CMK (cell line): Measurements from ENCODE around the gene IVD.
A peak's percentile ranks its signal among the peaks of the same experiment; 100 is the strongest.
"Not testable (repeated sequence)": the region's sequence is repeated elsewhere in the genome, so short reads cannot be mapped to it uniquely, and the experiment has no call there.

Source experiments
- DNase-seq: peaks from one replicate; pipeline ENCODE4 v3.0.0-alpha.2; 2010; ENCODE audit warnings: low read depth

IVD gene

DNA sequence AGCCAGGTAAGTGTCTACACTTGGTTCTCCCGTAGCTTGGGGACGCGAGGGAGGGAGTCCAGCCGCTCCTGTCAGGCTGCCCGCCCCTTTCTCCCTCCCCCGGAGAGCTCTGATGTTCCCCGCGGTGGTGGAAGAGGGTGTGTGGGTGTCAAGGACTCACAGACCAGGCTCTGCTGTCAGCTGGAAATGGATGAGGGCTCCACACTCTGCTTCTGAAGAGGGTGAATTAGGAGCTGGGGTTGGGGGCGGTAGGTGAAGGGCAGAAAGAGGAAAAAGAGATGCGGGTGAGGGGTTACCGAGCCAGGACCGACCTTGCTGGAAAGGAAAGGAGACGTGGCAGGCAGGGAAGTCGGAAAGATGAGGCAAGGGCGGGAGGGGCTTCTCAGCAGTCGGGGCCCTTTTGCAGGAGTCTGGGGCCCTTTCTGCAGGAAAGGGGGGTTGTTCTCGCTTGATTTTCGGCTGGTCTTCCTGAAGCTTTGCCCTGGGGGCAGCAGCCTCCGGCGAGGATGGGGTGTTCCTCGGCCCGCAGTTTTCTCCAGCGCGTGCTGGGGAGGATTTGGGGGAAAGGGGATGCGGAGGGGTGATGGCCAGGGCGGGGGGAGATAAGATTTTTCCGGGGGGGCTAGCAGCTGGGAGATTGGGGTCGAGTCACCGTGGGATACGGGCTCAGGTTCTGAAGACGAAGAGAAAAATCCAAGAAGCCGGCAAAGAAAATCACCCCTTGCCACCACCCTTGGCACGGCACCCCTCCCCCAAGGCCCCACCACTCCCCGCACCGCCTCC is 34.6 kb downstream of the IVD start:
- DNase-seq: no peak

DNA sequence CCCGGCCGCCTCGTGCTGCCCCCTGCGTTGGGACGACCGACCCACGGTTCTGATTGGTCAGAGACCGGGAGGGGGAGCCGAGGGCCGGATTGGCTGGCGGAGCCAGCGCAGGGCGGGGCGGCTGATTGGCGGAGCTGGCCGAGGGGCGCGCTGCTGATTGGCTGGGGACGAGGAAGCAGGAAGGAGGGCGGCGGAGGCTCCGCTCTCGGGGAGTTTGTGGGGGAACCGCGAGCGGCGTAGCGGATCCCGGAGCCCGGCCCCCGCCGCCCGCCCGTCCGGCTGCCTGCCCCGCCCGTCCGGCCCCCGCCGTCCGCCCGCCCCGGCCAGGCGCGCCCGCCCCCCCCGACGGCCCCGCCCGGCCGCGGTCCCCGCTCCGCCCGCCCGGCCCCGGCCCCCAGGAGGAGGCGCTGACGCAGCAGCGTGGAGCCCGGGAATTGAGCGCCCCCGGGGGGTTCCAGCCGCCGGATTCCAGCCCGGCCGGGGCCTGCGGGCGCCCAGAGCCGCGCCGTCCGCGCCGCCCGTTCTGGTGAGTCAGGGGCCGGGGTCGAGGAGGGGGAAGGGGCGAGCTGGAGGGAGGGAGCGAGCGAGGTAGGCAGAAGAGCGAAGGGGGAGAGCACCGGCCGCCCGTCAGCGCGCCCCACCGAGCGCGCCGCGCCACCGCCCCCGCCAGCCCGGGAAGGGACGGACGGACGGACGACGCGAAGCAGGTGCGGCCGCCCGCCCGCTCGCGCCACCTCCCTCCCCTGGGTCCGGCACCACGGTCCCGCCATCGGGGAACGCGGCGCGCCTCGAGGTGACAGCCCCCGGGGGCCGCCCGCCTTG is 35.4 kb downstream of the IVD start, which contains the start of gene BAHD1:
Gene BAHD1 (plus strand): TSS at position 211 of the 822 bp plus-strand sequence. CDS start 17,512 bp downstream, outside the sequence.
- peak; percentile 87 for DNase-seq

DNA sequence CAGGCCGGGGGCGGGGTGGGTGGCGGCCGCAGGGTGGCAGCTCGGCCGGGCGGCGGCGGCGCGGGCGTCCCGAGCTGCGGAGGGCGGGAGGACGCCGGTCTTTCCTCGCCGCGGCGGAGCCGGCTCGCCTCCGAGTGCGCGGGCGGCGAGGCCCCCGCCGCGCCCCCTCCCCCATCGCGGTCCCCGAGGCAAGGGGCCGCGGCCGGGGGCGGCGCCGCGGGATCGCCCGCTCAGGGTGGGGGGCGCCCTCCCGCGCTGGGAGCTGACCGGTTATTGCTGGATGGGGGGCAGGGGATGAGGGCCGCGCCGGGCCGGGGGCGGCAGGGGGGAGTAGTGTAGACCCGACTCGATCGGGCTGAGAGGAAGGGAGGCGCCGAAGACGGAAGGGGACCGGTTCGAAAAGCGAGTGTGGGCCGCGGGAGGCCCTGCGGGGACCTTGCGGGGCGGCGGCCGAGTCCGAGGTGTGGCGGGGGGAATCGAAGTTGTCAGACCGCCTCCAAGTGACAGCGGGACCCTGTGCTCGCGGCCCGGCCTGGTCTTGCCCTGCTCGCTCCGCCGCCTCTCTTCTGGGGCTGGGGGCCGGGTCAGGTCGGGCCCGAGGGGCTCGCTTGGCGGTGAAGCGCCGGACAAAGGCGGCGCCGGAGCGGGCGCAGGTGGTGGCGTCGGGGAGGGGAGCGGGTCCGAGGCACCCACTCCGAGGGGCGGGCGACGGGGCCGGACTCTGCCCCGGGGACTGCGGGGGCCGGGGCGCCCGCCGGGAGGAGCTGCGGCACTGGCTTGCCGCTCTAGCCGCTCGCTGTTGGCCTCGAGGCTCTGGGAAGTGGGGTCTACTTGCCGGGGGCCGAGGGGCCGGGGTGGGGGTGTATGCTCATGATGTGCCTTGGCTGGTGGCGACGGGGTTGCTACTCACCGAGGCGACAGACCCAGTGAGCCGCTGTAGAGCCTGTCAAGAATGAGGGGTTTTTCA is 36.3 kb downstream of the IVD start:
- DNase-seq: no peak

DNA sequence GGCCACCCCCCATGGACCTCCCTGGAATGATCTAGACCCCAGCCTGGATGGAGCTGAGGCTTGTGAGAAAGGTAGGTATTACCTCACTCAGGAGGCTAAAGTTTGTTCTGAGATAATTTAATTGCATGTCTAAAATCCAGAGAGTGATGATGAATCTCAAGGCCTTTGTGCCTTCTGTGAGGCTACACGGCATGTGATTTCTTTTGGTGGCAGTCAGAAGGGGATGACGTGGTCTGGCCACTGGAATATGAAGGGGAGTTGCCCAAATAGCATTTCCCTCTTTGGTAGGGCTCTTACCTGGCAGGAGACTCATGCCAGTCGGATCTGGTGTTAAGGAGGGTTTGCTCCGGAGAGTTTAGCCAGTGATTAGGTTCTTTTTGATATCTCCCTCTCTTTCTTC is 37.7 kb downstream of the IVD start:
- no peak for DNase-seq

DNA sequence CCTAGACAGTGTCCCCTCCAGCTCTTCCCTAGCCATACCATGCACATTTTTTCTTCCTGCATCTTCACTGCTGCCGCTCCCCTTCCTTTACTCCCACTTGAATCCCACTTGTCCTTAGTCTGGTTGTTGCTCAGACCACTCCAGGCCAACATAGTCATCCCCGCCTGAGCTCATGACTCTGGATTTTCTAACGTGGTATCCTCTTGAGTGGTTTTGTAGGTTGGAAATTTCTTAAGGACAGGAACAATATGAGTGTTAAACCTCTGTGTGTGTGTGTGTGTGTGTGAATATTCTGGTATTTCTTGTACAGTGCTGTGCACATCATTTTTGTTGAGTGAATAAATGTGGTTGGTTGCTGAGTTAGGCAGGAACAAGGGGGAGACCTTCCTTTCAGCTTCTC is 38.3 kb downstream of the IVD start:
- DNase-seq: no peak

DNA sequence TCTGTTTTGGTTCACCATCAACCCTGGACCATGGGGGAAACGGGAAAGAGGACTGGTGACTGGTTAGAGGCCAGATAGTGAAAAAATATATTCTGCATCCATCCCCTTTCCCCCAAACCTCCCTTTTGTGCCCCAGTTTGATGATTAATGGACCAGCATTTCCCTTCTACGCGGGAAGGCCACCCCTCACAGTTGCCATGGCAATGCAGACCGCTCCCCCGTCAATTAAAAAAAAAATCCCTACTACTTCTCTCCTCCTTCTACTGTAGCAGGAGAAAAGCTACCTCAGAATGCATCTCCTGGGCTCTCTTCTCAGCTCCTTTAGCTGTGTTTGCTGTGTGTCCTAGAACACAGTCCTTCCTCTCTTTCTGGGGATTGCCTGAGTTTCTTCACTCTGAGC is 39.1 kb downstream of the IVD start:
- DNase-seq: no peak

DNA sequence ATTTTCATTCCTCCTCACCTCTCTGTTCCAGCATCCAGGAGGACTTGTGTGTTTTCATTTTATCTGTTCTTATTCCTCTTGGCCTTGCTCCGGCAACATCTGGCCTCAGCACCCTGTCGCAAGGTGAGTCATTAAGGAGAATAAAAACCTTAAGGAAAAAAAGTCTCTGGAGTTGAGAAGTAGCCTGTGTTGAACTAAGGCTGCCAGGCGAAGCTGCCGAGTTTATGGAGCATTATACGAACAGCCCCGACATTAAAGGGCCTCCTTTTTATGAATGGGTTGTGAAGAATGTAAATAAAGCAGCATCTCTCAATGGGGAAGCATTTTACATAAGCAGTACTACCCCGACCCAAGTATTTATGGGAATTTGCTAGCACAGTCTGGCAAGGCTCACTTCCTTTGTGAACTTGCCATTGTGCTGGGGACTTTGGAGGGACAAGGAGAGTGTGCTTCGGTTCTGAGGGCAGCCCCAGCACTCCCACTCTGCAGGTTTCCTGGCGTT is 39.9 kb downstream of the IVD start:
- no peak for DNase-seq

DNA sequence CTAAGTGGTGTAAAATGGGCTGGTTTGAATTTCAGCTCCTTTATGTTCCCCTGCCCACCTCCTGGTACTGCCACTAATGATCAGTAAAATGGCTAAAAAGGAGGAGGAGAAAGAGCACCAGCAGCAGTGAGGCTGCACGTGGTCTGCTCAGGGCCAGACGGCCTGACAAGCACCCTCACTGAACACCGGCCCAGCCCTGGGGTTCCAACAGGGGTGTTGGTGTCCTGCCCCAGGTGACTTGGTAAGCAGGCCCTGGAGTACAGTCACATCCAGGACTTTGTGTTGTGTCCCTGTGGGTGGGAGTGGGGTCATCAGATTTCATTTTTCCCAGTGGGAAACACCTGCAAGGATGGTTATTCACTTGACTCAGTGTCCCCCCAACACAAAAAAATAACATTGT is 40.5 kb downstream of the IVD start:
- DNase-seq: no peak

DNA sequence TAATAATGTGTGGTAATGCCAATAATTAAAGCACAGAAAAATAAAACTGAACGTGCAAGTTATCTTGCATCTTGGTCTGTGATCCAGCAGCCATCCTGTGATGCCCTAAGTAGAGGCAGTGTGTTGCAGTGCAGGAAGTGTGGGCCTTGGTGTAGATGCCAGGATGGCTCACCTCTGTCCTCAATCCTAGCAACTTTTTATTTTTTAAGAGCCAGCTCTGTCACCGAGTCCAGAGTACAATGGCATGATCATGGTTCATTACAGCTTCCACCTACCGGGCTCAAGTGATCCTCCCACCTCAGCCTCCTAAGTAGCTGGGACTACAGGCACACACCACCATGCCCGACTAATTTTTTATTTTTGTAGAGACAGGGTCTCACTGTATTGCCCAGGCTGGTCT is 42.8 kb downstream of the IVD start:
- no peak for DNase-seq

DNA sequence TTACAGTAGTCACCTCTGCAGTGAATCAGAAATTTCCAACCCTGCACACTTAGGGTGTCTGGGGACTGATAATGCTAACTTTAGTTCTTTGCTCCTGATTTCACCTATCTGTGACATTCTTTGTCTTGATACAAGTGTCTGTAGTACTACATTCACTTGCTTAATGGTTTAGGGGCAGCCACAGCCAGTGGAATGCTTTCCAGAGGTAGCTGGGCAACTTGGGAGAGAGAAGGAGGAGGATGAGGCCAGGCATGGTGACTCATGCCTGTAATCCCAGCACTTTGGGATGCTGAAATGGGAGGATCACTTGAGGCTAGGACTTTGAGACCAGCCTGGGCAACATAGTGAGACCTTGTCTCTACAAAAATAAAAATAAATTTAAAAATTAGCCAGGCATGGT is 43.7 kb downstream of the IVD start:
- DNase-seq: no peak

DNA sequence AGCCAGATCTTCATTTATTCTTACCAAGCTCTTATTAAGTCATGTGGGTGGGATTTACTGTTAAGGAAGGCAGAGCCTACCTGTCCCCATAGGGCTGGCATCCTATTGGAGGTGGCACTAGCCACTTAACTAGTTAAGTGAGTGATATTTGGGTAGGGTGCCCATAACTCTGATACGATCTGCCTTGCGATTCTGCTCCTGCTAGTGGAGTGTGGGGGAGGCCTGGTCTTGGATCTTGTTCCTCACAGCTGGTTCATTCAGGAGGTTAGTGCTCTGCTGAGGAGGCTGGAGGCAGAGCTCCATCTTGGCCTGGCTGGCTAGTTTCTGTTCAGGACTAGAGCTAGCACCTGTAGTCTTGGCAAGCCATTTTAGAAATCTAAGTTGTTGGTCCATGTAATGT is 44.5 kb downstream of the IVD start:
- DNase-seq: no peak

DNA sequence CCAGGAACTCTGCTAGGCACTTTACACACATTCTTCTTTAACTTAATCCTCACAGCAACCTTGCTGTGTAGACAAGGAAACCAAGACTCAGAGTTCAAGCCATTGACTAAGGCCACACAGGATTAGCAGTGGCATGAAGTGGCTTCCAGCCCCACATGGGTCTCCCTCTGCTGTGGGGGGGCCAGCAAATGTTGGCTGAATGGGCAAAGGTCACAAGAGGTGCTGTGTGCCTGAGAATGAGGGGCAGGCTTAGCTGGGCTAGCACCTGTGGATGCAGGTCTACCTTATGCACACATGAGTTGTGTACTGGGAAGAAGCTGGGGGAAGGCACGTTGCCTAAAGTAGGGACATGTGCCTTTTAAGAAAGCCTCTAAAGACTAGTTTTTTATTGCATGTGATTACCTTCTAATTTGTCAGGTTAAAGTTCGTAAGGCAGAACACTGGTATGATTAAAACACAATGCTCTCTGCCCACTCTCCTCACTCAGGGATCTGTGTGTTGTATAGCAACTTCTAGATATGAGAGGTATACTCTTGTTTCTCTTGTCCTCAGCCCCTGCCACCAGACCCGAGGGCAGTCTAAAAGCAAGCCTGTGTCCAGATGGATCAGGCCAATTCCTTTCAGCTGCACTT is 46.0 kb downstream of the IVD start:
- no peak for DNase-seq

DNA sequence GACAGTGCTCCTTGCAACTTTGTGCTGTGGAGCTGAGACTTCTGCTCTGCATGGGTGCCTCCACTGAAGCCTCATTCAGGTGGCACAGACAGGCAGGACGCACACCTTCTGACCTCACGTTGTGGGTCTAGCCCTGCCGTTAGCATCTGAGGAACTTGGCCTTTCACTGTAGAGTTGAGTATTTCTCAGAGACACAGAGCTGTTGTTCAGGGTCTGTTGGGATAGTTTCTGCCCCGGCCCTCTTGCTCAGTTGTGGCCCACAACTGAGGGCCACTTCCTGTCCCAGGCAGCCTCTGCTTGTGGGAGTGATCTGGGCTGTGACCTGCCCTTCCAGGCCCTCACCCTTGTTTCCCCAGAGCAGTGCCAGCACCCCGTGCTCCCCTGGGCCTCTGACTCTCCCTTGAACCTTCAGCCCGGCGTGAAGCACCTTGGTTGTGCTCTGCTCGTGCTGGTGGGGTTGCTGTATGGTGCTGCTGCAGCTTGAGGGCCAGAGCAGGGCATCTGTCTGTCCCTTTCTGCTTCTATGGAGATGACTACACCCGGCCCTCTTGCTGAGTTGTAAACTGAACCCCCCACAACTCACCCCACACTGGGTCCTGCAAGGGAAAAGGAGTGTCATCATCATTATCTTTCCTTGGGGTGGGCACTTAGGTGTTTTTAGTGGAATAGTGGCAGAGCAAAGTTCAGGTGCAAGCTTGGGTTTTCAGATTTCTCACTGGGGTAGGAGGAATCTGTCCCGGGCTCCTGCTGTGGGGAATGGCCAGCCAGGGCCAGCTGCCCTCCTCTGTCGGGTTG is 46.9 kb downstream of the IVD start:
- no peak for DNase-seq

DNA sequence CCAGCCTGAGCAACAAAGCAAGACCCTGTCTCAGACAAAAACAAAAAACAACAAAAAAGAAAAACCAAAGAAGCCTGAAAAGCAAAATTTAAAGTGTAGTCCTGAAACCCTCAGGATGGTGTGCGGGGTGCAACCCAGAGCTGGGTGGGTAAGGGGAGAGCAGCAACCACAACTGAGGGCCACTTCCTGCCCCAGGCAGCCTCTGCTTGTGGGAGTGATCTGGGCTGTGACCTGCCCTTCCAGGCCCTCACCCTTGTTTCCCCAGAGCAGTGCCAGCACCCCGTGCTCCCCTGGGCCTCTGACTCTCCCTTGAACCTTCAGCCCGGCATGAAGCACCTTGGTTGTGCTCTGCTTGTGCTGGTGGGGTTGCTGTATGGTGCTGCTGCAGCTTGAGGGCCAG is 48.3 kb downstream of the IVD start:
- not testable (repeated sequence) for DNase-seq

DNA sequence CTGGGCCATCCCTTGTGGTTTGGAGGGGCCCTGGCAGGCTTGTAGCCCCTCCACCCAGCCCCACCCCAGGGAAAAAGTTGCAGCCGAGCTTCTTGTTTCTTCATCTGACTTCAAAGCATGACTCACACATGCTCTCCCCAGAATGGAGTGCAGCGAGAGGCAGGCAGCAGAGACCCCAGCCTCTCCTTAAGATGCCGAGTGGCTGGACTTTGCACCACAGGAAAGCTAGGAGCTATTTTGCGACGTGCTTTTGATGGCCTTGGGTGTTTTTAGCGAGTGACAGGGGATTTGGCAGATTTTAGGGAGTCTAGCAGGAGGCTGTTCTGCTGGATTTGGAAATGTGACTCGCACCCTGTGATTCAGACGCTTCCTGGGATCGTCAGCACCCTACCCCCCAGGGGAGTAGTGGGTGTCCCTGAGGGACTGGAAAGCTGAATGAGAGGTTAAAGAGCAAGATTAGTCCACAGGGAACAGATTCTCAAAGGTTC is 49.4 kb downstream of the IVD start:
- no peak for DNase-seq

DNA sequence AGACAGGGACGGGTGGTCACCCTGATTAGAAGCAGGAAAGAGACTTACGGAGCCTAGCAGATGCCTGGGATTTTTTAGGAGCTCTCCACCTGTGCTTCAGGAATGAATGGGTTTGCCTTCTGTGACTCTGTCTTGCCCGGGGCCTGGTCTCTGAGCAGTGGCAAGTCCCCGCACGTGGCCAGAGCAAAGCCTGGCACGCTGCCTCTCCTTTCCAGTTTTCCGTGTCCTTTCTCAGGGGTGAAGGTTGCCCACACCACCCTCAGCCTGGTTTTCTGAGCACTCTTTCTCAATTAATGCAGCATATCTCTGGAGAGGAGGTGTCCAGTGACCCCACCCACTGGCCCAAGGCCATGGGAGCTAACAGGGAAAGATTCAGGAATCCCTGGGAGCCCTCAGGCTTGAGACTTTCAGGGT is 50.7 kb downstream of the IVD start:
- DNase-seq: no peak

DNA sequence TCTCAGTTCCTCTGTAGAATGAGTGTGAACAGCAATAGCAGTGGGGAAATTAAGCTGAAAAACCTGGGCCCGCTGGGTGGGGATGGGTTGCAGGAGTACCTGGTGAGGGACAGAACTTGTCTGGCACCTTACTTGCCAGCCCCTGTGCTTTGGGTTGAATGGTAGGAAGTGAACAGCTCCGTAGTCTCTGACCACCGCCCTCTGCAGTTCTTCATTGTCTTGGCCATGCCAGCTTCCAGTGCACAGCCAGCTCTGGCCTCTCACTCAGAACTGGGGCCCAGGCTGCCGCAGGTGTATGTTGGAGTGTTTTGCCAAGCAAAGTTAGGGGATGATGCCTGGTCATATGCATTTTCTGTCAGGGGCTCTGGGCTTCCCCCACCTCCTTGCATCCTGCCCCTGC is 51.1 kb downstream of the IVD start:
- no peak for DNase-seq

DNA sequence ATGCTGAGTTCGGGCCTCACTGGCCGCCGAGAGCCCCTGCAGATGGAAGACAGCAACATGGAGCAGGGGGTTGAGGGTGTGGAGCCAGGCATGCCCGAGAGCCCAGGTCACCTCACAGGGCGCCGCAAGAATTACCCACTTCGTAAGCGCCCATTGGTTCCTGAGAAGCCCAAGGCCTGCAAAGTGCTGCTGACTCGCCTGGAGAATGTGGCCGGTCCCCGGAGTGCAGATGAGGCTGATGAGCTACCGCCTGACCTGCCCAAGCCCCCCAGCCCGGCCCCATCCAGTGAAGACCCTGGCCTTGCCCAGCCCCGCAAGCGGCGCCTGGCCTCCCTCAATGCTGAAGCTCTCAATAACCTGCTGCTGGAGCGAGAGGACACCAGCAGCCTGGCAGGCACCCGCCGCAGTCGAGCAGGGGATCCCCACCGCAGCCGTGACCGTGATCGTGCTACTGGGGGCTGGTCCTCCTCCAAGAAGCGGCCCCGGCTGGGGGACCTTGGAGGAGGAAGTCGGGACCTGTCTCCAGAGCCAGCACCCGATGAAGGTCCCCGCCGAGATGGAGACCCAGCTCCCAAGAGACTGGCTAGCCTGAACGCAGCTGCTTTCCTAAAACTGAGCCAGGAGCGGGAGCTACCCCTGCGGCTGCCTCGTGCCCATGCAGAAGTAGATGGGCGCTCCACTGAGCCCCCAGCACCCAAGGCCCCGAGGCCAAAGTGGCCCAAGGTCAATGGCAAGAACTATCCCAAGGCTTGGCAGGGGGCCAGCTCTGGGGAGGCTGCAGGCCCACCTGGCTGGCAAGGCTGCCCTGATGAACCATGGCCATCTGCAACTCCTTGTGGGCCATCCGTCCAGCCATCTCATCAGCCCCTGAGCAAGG is 53.1 kb downstream of the IVD start:
- no peak for DNase-seq

DNA sequence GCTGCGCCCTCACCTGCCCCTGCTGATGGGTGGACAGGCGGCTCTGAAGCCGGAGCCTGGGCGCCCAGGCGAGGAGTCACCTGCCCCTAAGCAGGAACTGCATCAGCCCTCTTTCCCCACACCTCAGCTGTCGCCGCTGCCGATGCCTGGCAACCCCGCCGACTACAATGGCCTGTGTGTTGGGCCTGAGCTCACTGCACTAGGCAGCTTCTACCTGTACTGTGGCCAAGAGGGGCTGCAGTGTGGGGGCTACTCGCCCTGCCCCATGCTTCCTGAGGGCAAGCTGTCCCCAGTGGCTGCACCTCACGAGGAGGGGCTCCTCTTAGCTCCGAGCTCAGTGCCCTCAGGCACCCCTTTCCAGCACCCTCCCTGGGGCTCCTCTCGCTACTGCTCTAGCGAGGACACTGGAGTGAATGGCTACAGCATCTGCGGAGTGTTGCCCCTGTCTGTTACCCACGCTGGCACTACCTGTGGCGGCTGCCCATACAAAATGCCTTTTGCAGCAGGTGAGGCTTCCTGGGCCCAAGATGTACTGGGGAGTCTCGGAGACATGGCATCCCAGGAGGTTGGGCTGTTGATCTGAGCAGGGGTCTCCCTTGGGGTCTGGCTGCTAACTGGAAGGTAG is 53.9 kb downstream of the IVD start:
- DNase-seq: no peak
